SIG-M5 (cell line): ENCODE data around the gene IKBIP.

ENCODE experiments used
- DNase-seq: peaks from one replicate; lab custom pipeline; 2025; lab: John Stamatoyannopoulos, UW

The IKBIP gene

GRCh38 chr12:98575013-98575412 is 69.6 kb downstream of the IKBIP start:
- no peak for DNase-seq
